Kasumi-1 (cell line): ENCODE measurements around the gene XCL2.
A peak's percentile ranks its signal among the peaks of the same experiment; 100 is the strongest.

Experiments
- DNase-seq, 2 experiments: peaks; one replicate each; lab custom pipeline; 2025; lab: John Stamatoyannopoulos, UW

XCL2 gene

GRCh38 chr1:168513656-168514404, 30.0 kb downstream of the XCL2 start:
- DNase-seq: no peak

GRCh38 chr1:168512864-168513595, 30.8 kb downstream of the XCL2 start:
- DNase-seq: no peak

- DNase-seq: no peak
Measured at GRCh38 chr1:168509875-168510791, 33.7 kb downstream of the XCL2 start.

- no peak for DNase-seq
Measured at GRCh38 chr1:168509210-168509609, 34.6 kb downstream of the XCL2 start.

- DNase-seq: no peak
Measured at GRCh38 chr1:168507828-168508227, 36.0 kb downstream of the XCL2 start.

- no peak for DNase-seq
Measured at GRCh38 chr1:168507231-168507630, 36.6 kb downstream of the XCL2 start.

- no peak for DNase-seq
Measured at GRCh38 chr1:168506204-168506819, 37.5 kb downstream of the XCL2 start.

- DNase-seq: no peak
Measured at GRCh38 chr1:168505006-168505405, 38.8 kb downstream of the XCL2 start.

- DNase-seq: peak; percentile 97 to 98
Measured at GRCh38 chr1:168504064-168504837, 39.5 kb downstream of the XCL2 start.

GRCh38 chr1:168499688-168500049, 44.1 kb downstream of the XCL2 start:
- no peak for DNase-seq

- no peak for DNase-seq
Measured at GRCh38 chr1:168498956-168499687, 44.7 kb downstream of the XCL2 start.

GRCh38 chr1:168498159-168498631, 45.6 kb downstream of the XCL2 start:
- DNase-seq: no peak

- DNase-seq: no peak
Measured at GRCh38 chr1:168497376-168497950, 46.3 kb downstream of the XCL2 start.

- DNase-seq: no peak
Measured at GRCh38 chr1:168491527-168492164, 52.2 kb downstream of the XCL2 start.
